Measurements from ENCODE around the gene DYNC1LI1.
A peak's percentile ranks its signal among the peaks of the same experiment; 100 is the strongest.

The DYNC1LI1 gene

GRCh38 chr3:32502946-32503286 lies 67.7 kb downstream of the DYNC1LI1 start:
- peak overlapping the region; percentile 96 for H2AFZ ChIP-seq (ENCODE audit: low read depth, low read length)
- peaks cover 19% of the 10 kb centered on the region for H3K4me1 ChIP-seq (ENCODE audit: insufficient read depth, low read length)
- no peaks in the 10 kb centered on the region for H3K9me3 ChIP-seq (ENCODE audit: low read length)
- no peaks in the 10 kb centered on the region for H3K27me3 ChIP-seq (ENCODE audit: insufficient read depth, low read length)
- H3K36me3 ChIP-seq (ENCODE audit: insufficient read depth, low read length) = no peaks in the 10 kb centered on the region
- H3K4me3 ChIP-seq (ENCODE audit: low read length) = peak overlapping the region; percentile 99

DNA sequence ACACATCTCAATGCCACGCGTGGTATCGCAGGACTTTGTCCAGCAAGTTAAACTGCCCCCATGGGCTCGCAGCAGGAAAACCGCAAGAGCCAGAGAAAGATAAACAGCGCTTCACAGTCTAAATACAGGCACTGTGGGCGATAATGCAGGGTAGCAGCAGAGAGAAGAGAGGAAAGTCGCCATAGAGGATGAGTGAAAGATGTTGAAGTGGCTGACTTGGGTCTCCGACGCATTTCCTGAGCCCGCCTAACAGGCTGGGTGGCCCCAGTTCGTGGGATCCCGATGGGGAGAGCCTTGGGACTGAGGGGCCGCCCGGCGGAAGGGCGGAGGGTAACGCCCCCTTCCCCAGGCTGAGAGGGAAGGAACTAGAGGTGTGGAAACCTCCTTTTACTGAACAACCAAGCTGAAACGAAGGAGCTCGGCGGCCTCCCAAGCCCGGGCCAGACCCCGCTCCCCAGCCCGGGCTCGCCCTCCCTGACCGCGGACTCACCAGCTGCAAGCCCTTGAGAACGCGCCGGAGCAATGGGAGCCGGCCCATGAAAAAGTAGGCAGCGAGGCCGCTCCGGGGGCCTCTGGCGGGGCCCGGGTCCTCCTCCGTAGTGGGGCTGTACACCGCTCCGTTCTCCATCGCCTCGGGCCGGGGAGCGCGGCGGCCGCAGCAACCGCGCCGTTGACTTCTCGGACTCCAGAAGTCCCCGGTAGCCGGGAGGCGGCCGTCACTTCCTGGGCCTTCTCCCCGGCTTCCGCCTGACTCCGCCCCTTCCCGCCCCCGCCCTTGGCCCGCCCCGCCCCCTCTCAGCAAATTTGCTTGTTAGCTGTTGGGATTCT lies 68.3 kb downstream of the DYNC1LI1 start, which contains the start of gene CMTM6:
Gene CMTM6 (minus strand): TSS at position 735 of the 828 bp plus-strand sequence. CDS start 107 bp downstream, at position 628.
- H3K4me3 ChIP-seq (ENCODE audit: low read length) = peak within 1 kb of the TSS; percentile 99
- H3K36me3 ChIP-seq (ENCODE audit: insufficient read depth, low read length) = no peaks in the 10 kb centered on the region

GRCh38 chr3:32501783-32502117 lies 68.9 kb downstream of the DYNC1LI1 start:
- H3K4me1 ChIP-seq (ENCODE audit: insufficient read depth, low read length) = peaks cover 19% of the 10 kb centered on the region

More for the DNA sequence above, 68.3 kb downstream of the DYNC1LI1 start, which contains the start of gene CMTM6:
- H2AFZ ChIP-seq (ENCODE audit: low read depth, low read length) = peak within 1 kb of the TSS; percentile 96
- no peaks in the 10 kb centered on the region for H3K27me3 ChIP-seq (ENCODE audit: insufficient read depth, low read length)
- H3K4me1 ChIP-seq (ENCODE audit: insufficient read depth, low read length) = peaks cover 19% of the 10 kb centered on the region
- H3K9me3 ChIP-seq (ENCODE audit: low read length) = no peaks in the 10 kb centered on the region

GRCh38 chr3:32500880-32501782 lies 69.5 kb downstream of the DYNC1LI1 start:
- H2AFZ ChIP-seq (ENCODE audit: low read depth, low read length) = no peak overlapping the region
- H3K4me1 ChIP-seq (ENCODE audit: insufficient read depth, low read length) = peaks cover 19% of the 10 kb centered on the region
- H3K4me3 ChIP-seq (ENCODE audit: low read length) = peak overlapping the region; percentile 99
- H3K36me3 ChIP-seq (ENCODE audit: insufficient read depth, low read length) = no peaks in the 10 kb centered on the region
- no peaks in the 10 kb centered on the region for H3K9me3 ChIP-seq (ENCODE audit: low read length)
- no peaks in the 10 kb centered on the region for H3K27me3 ChIP-seq (ENCODE audit: insufficient read depth, low read length)

More at GRCh38 chr3:32501783-32502117, 68.9 kb downstream of the DYNC1LI1 start:
- Histone ChIP-seq H2AFZ (ENCODE audit: low read depth, low read length) (peak overlapping the region; percentile 96), H3K9me3 (ENCODE audit: low read length) (no peaks in the 10 kb centered on the region), H3K27me3 (ENCODE audit: insufficient read depth, low read length) (no peaks in the 10 kb centered on the region), H3K4me3 (ENCODE audit: low read length) (peak overlapping the region; percentile 99), H3K36me3 (ENCODE audit: insufficient read depth, low read length) (no peaks in the 10 kb centered on the region)

GRCh38 chr3:32500231-32500630 lies 70.4 kb downstream of the DYNC1LI1 start:
- Histone ChIP-seq H3K4me1 (ENCODE audit: insufficient read depth, low read length) (peaks cover 19% of the 10 kb centered on the region), H2AFZ (ENCODE audit: low read depth, low read length) (no peak overlapping the region), H3K36me3 (ENCODE audit: insufficient read depth, low read length) (no peaks in the 10 kb centered on the region), H3K4me3 (ENCODE audit: low read length) (no peak overlapping the region), H3K9me3 (ENCODE audit: low read length) (no peaks in the 10 kb centered on the region), H3K27me3 (ENCODE audit: insufficient read depth, low read length) (no peaks in the 10 kb centered on the region)

- peaks cover 19% of the 10 kb centered on the region for H3K4me1 ChIP-seq (ENCODE audit: insufficient read depth, low read length)
- no peaks in the 10 kb centered on the region for H3K36me3 ChIP-seq (ENCODE audit: insufficient read depth, low read length)
- no peak overlapping the region for H2AFZ ChIP-seq (ENCODE audit: low read depth, low read length)
- H3K27me3 ChIP-seq (ENCODE audit: insufficient read depth, low read length) = no peaks in the 10 kb centered on the region
- H3K9me3 ChIP-seq (ENCODE audit: low read length) = no peaks in the 10 kb centered on the region
- H3K4me3 ChIP-seq (ENCODE audit: low read length) = no peak overlapping the region
Observed at GRCh38 chr3:32499585-32499984, 71.1 kb downstream of the DYNC1LI1 start.

GRCh38 chr3:32498992-32499391 lies 71.7 kb downstream of the DYNC1LI1 start:
- Histone ChIP-seq H3K4me1 (ENCODE audit: insufficient read depth, low read length) (peaks cover 19% of the 10 kb centered on the region), H2AFZ (ENCODE audit: low read depth, low read length) (no peak overlapping the region), H3K9me3 (ENCODE audit: low read length) (no peaks in the 10 kb centered on the region), H3K27me3 (ENCODE audit: insufficient read depth, low read length) (no peaks in the 10 kb centered on the region), H3K36me3 (ENCODE audit: insufficient read depth, low read length) (no peaks in the 10 kb centered on the region), H3K4me3 (ENCODE audit: low read length) (no peak overlapping the region)

DNA sequence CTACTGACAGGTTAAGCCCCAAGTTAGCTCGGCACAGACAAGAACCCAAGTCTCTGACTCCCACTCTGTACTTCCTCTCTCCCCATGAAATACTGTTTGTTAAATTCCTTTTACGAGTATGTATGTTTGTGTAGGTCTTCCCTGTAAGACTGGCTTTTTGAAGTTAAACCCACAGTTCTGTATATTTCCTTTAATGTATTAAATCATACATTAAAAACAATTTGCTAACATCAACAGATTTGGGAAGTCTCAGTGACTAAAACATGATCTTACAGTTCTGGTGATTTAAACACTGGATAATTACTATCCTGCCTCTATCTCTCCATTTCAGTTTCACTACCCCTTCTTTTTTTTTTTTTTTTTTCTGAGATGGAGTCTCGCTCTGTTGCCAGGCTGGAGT lies 72.4 kb downstream of the DYNC1LI1 start:
- no peaks in the 10 kb centered on the region for H3K36me3 ChIP-seq (ENCODE audit: insufficient read depth, low read length)
- peaks cover 19% of the 10 kb centered on the region for H3K4me1 ChIP-seq (ENCODE audit: insufficient read depth, low read length)
- no peaks in the 10 kb centered on the region for H3K9me3 ChIP-seq (ENCODE audit: low read length)
- no peaks in the 10 kb centered on the region for H3K27me3 ChIP-seq (ENCODE audit: insufficient read depth, low read length)
- H3K4me3 ChIP-seq (ENCODE audit: low read length) = no peak overlapping the region
- H2AFZ ChIP-seq (ENCODE audit: low read depth, low read length) = no peak overlapping the region

GRCh38 chr3:32495609-32496008 lies 75.0 kb downstream of the DYNC1LI1 start:
- Histone ChIP-seq H3K36me3 (ENCODE audit: insufficient read depth, low read length) (peaks cover 6% of the 10 kb centered on the region), H3K27me3 (ENCODE audit: insufficient read depth, low read length) (no peaks in the 10 kb centered on the region), H3K4me1 (ENCODE audit: insufficient read depth, low read length) (peaks cover 8% of the 10 kb centered on the region), H2AFZ (ENCODE audit: low read depth, low read length) (no peak overlapping the region), H3K9me3 (ENCODE audit: low read length) (no peaks in the 10 kb centered on the region), H3K4me3 (ENCODE audit: low read length) (no peak overlapping the region)

- Histone ChIP-seq H2AFZ (ENCODE audit: low read depth, low read length) (no peak overlapping the region), H3K4me1 (ENCODE audit: insufficient read depth, low read length) (peaks cover 4% of the 10 kb centered on the region), H3K36me3 (ENCODE audit: insufficient read depth, low read length) (peaks cover 6% of the 10 kb centered on the region), H3K9me3 (ENCODE audit: low read length) (no peaks in the 10 kb centered on the region), H3K27me3 (ENCODE audit: insufficient read depth, low read length) (no peaks in the 10 kb centered on the region), H3K4me3 (ENCODE audit: low read length) (no peak overlapping the region)
Observed at GRCh38 chr3:32495085-32495484, 75.6 kb downstream of the DYNC1LI1 start.

DNA sequence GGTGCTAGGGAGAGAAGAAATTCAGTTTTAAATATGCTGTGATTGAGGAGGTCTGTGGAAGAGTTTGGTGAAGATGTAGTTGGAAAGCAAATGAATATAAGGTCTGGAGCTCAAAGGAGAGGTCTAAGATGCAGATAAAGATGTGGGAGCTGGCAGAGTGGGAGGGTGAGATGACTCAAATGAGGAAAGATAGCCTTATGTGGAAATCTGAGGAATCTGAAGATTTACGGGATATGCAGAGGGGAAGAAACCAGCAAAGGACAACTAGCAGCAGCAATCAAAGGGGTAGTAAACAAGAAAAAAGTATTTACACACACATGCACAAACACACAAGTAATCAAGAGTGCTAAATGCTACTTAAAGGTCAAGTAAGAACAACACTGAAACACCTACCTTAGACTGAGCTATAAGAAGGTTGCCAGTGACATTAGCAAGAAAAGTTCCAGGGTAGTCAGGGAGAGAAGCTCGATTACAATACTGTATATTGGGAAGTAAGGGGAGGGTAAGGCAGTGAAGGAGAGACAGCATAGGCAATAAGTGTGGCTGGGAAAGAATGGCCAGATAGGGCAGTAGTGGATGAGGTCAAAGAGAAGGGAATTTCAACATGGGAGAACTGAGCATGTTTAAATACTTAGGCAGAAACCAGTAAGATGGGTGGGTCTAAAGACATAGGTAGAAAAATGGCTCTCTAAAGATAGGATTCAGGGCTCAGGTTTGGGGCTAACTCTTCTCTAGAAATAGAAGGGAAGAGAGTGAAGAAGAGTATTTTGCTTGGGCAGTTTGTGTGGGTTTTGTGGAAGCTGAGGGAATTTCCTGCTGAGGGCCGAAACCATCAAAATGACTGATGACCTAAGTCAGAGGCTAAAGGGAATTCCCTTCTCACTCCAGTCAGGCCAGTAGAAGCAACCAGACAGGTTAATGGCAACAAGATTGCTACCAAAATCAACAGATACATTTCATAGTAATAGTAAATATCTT lies 76.9 kb downstream of the DYNC1LI1 start:
- H3K36me3 ChIP-seq (ENCODE audit: insufficient read depth, low read length) = peaks cover 6% of the 10 kb centered on the region
- peaks cover 2% of the 10 kb centered on the region for H3K4me1 ChIP-seq (ENCODE audit: insufficient read depth, low read length)
- no peak overlapping the region for H2AFZ ChIP-seq (ENCODE audit: low read depth, low read length)
- H3K9me3 ChIP-seq (ENCODE audit: low read length) = no peaks in the 10 kb centered on the region
- H3K27me3 ChIP-seq (ENCODE audit: insufficient read depth, low read length) = no peaks in the 10 kb centered on the region
- H3K4me3 ChIP-seq (ENCODE audit: low read length) = no peak overlapping the region

- Histone ChIP-seq H2AFZ (ENCODE audit: low read depth, low read length) (no peak overlapping the region), H3K4me1 (ENCODE audit: insufficient read depth, low read length) (peaks cover 2% of the 10 kb centered on the region), H3K4me3 (ENCODE audit: low read length) (no peak overlapping the region), H3K36me3 (ENCODE audit: insufficient read depth, low read length) (peaks cover 10% of the 10 kb centered on the region), H3K27me3 (ENCODE audit: insufficient read depth, low read length) (no peaks in the 10 kb centered on the region), H3K9me3 (ENCODE audit: low read length) (no peaks in the 10 kb centered on the region)
Observed at GRCh38 chr3:32492684-32493436, 77.8 kb downstream of the DYNC1LI1 start.
